Duodenal mucosa (tissue), 2 donors: ENCODE measurements around the gene CYB5R4.

Experiments used
- H3K27ac ChIP-seq: one replicate; pipeline ENCODE4 v1.7.0; 2013; ENCODE audit warnings: low read depth, low read length
- H3K27me3 ChIP-seq, 2 donors: one replicate each; pipeline ENCODE4 v1.7.0; 2013; ENCODE audit warnings: low read length in 2 of 2, control low read depth in 1 of 2; ENCODE audit not compliant: insufficient read depth in 2 of 2, control insufficient read depth in 1 of 2
- H3K36me3 ChIP-seq, 2 donors: one replicate each; pipeline ENCODE4 v1.7.0; 2013; ENCODE audit warnings: low read length in 2 of 2, control low read depth in 1 of 2; ENCODE audit not compliant: insufficient read depth in 2 of 2, control insufficient read depth in 1 of 2
- H3K4me1 ChIP-seq, 2 donors: one replicate each; pipeline ENCODE4 v1.7.0; 2013; ENCODE audit warnings: low read length in 2 of 2, control low read depth in 1 of 2; ENCODE audit not compliant: insufficient read depth in 2 of 2, control insufficient read depth in 1 of 2
- H3K4me3 ChIP-seq, 2 donors: one replicate each; pipeline ENCODE4 v1.7.0; 2013; ENCODE audit warnings: low read length in 2 of 2, low read depth in 1 of 2
- H3K9ac ChIP-seq, 2 donors: one replicate each; pipeline ENCODE4 v1.7.0; 2013; ENCODE audit warnings: low read length in 2 of 2, low read depth in 1 of 2
- H3K9me3 ChIP-seq, 2 donors: one replicate each; pipeline ENCODE4 v1.7.0; 2013; ENCODE audit warnings: low read length in 2 of 2, control low read depth in 1 of 2; ENCODE audit not compliant: control insufficient read depth in 1 of 2

The CYB5R4 gene

DNA sequence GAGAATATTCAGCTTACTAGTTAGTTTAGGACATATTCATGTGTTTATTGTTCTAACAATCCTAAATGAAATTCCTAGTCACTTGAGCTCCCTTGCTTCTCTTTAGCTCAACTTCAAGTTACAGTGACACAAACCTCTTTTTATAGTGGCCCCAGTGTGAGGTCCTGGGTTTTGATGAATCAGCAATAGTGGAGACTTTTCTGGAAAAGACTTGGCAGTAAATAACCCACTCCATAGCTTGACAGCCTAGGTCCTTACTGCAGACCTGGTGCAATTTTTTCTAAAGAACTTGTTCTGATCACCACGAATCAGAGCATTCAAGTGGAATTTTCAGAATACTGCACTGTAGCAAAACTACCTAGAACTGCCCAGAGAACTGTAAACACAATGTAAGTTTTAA is 13.2 kb upstream of the CYB5R4 start:
- H3K4me3 ChIP-seq, result no peak overlapping the region
- H3K9ac ChIP-seq, result no peak overlapping the region
- peaks cover under 1 to 7% of the 10 kb centered on the region in 2 donors for H3K27me3 ChIP-seq
- H3K36me3 ChIP-seq, result no peaks in the 10 kb centered on the region
- H3K9me3 ChIP-seq, result peaks cover 0 to 2% of the 10 kb centered on the region in 2 donors
- no peak overlapping the region for H3K27ac ChIP-seq
- H3K4me1 ChIP-seq, result no peaks in the 10 kb centered on the region

DNA sequence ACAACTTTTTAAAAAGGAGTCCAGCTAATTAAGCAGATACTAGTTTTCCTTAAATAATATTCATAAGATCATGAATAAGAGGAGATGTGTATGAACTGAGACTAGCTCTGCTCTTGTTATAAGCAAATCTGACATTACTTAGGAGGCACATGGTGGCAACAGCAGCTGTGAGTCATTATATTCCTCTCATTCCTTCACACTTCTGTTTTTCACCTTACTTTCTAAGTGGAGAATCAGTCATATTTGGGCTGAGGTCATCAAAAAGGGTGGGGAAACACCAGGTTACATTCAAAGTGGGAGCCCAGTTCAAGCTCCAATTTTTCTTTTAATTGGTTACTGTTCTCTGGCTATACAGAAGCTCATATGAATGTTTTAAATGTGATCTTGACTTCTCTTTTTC is 12.3 kb upstream of the CYB5R4 start:
- no peak overlapping the region for H3K4me3 ChIP-seq
- no peaks in the 10 kb centered on the region for H3K9me3 ChIP-seq
- peaks cover 5 to 7% of the 10 kb centered on the region in 2 donors for H3K27me3 ChIP-seq
- H3K9ac ChIP-seq, result no peak overlapping the region
- H3K27ac ChIP-seq, result no peak overlapping the region
- no peaks in the 10 kb centered on the region for H3K4me1 ChIP-seq
- H3K36me3 ChIP-seq, result no peaks in the 10 kb centered on the region

DNA sequence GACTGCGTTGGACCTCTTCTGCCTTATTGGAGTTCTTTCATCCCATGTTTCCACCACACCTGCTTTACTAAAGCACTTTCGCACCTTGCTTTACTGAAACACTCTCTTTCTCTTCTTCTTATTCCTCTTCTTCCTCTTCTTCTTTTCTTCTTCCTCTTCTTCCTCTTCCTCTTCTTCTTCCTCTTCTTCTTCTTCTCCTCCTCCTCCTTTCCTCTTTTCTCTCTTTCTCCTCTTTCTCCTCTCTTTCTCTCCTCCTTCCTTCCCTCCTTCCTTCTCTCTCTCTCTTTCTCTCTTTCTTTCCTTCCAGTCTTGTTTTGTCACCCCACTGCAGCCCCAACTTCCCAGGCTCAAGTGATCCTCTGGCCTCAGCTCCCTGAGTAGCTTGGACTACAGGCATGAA is 10.4 kb upstream of the CYB5R4 start:
- Histone ChIP-seq H3K27me3 (peaks cover 23 to 26% of the 10 kb centered on the region in 2 donors), H3K4me1 (peaks cover 0 to 10% of the 10 kb centered on the region in 2 donors), H3K36me3 (no peaks in the 10 kb centered on the region), H3K27ac (no peak overlapping the region), H3K9me3 (no peaks in the 10 kb centered on the region), H3K9ac (no peak overlapping the region), H3K4me3 (no peak overlapping the region)

DNA sequence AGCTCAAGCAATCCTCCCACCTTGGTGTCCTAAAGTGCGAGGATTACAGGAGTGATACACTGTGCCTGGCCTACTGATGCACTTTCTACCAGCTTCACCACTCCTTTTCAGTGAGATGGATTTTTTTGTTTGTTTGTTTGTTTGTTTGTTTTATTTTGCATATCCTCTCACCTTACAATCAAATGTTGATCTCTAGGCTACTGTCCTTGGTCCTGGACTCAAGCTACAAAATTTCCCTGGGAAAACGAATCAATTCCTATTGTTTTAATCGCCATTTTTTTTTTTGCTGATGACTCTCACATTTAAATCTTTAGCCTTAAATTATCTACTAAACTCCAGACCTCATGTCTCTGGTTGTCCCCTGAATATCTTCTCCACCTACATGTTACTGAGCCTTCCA is 9.9 kb upstream of the CYB5R4 start:
- Histone ChIP-seq H3K4me1 (peaks cover 0 to 10% of the 10 kb centered on the region in 2 donors), H3K36me3 (no peaks in the 10 kb centered on the region), H3K27me3 (peaks cover 28 to 31% of the 10 kb centered on the region in 2 donors), H3K4me3 (no peak overlapping the region), H3K9me3 (no peaks in the 10 kb centered on the region), H3K27ac (no peak overlapping the region), H3K9ac (no peak overlapping the region)

DNA sequence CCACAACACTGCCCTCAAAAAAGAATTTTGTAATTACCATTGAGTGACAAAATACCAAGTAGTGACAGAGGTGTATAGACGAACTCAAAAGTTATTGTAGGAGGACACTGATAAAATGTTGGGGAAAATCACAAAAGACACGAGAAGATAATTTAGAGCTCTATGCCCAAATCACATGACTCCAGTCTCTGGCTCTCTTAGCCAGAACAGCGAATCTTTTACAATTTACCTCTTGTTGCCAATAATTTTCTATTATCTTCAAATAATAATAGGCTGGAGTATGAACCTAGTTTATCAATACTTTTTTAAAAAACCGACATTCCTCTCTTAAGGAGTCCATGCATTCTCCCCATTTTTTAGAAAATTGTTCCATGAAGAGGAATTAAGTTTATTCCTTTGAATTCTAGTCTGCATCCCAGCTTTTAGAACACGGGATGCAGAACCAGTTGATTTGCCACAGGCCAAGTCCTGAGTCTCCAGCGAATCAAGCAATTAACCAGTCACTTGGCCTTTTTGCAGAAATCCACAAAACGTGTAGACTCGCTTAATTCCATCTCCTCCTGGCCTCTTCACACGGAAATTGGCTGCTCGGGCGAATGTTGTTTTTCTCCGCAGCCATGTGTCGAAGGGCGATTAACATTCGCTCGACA is 6.8 kb upstream of the CYB5R4 start:
- Histone ChIP-seq H3K27me3 (peaks cover 38 to 40% of the 10 kb centered on the region in 2 donors), H3K9ac (no peak overlapping the region)

DNA sequence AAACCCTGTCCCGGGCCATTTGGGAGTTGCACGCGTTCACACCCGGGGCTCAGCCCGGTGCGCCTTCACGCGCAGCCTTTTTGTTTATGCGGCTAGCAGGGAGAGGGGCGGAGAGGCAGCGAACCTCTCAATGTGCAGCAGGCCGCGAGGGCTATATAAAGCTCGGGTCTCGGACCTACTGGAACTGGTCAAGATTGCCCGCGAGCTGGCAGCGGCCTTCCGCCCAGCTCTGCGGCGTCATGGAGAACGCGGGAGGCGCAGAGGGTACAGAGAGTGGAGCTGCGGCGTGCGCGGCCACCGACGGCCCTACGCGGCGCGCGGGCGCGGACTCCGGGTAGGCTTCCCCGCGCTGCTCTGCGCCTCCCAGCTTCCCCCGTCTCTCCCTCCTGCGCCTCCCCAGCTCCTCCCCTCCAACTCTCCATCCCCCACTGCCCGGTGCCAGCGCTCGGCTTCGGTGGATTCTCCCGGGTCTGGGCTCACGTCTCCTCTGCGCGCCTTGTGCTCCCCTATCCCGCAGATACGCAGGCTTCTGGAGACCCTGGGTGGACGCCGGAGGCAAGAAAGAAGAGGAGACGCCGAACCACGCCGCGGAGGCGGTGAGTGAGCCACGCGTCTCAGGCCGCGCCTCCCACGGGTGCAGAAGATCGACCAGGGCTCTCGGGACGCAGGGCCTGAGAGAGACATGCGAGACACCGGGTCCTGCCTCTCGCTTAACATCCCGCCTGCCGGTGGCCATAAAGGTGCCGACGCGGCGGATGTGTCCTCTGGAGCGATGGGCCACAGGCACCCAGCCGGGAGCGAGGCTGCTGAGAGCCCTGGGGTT is 6.1 kb upstream of the CYB5R4 start, which contains the start of gene RIPPLY2:
RIPPLY2 (plus strand) TSS at position 183 of the 823 bp plus-strand sequence; CDS start at position 240, 57 bp downstream.
- H3K27ac ChIP-seq, result no peak within 1 kb of the TSS
- H3K9me3 ChIP-seq, result no peaks in the 10 kb centered on the region
- H3K9ac ChIP-seq, result no peak within 1 kb of the TSS

More for the DNA sequence above, 6.8 kb upstream of the CYB5R4 start:
- H3K27ac ChIP-seq, result no peak overlapping the region
- peak overlapping the region; percentile 54 to 61 for H3K4me3 ChIP-seq
- H3K4me1 ChIP-seq, result peaks cover 0 to 10% of the 10 kb centered on the region in 2 donors
- no peaks in the 10 kb centered on the region for H3K9me3 ChIP-seq
- no peaks in the 10 kb centered on the region for H3K36me3 ChIP-seq

DNA sequence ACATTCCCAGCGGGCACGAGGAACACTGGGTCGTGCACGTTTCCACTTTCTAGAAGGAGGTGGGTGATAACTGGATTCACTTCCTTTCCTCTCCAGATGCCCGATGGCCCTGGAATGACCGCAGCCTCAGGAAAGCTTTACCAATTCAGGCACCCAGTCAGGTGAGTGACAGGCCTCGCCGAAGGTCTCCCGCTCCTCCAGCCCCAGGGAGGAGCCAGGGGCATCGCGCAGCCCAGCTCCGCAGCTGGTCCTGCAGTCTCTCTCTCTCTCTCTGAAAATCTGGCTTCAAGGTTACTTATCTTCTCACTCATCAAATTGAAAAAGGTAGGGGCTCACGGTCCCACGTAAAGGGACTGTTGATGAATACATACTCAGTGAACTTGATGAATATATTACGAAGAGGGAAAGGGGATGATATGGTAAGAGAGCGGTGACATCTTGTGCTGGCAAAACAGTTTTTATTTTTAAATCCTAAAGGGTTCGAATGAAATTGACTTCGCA is 5.4 kb upstream of the CYB5R4 start:
- no peaks in the 10 kb centered on the region for H3K36me3 ChIP-seq
- H3K4me1 ChIP-seq, result peaks cover 4 to 13% of the 10 kb centered on the region in 2 donors
- H3K27me3 ChIP-seq, result peaks cover 38 to 40% of the 10 kb centered on the region in 2 donors
- no peak overlapping the region for H3K9ac ChIP-seq
- no peaks in the 10 kb centered on the region for H3K9me3 ChIP-seq
- peak overlapping the region; percentile 54 to 61 for H3K4me3 ChIP-seq
- H3K27ac ChIP-seq, result no peak overlapping the region

More for the DNA sequence above, 6.1 kb upstream of the CYB5R4 start, which contains the start of gene RIPPLY2:
- H3K36me3 ChIP-seq, result no peaks in the 10 kb centered on the region
- H3K27me3 ChIP-seq, result peaks cover 38 to 40% of the 10 kb centered on the region in 2 donors
- peak within 1 kb of the TSS; percentile 54 to 61 for H3K4me3 ChIP-seq
- H3K4me1 ChIP-seq, result peaks cover 0 to 10% of the 10 kb centered on the region in 2 donors

DNA sequence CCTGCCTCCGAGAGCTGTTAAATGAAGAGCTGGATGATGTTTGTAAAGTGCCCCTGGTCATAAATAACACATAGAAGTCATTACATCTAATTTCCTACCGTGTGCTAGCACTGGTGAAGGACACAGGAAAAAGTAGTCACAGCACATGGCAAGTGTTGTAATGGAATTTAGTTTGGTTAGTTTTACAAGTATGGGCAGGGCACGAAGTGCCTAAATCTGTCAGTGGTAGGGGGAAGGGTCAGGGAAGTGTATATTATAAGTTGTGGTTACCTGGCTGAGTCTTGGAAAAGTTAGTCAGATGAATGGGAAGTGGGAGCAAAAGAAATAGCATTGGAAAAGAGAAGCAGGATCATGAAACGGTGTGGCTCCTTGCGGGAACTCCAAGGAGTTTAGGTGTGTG is 4.7 kb upstream of the CYB5R4 start:
- no peak overlapping the region for H3K9ac ChIP-seq
- no peak overlapping the region for H3K4me3 ChIP-seq
- H3K9me3 ChIP-seq, result no peaks in the 10 kb centered on the region
- peaks cover 6 to 16% of the 10 kb centered on the region in 2 donors for H3K4me1 ChIP-seq
- no peaks in the 10 kb centered on the region for H3K36me3 ChIP-seq
- H3K27ac ChIP-seq, result no peak overlapping the region
- peaks cover 38 to 40% of the 10 kb centered on the region in 2 donors for H3K27me3 ChIP-seq

DNA sequence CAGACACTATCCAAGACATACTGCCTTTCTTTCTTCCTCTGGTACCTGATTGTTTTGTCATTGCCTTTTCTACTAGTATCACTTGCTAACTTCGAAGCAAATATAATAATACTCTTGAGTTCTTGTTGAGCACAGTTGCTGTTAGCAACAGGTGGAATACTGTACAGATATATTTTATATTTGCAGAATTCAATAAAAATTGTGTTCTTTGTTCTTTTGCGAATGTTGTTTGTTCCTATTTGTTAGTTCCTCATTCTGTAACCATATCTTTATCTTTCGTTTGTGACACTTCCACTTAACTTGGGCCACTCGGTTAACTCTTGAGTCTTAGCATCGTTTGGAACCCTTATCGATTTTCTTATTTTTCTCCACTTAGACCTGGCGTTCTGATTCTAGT is 868 bp downstream of the CYB5R4 start:
- Histone ChIP-seq H3K27ac (no peak overlapping the region), H3K9ac (peak overlapping the region; percentile 85 to 95), H3K4me1 (peaks cover 12 to 16% of the 10 kb centered on the region in 2 donors), H3K9me3 (no peaks in the 10 kb centered on the region), H3K27me3 (peaks cover 3 to 4% of the 10 kb centered on the region in 2 donors), H3K36me3 (peaks cover 5 to 12% of the 10 kb centered on the region in 2 donors), H3K4me3 (peak overlapping the region; percentile 96 to 99)
